Measurements from ENCODE around the gene KRTAP4-16.
A peak's percentile ranks its signal among the peaks of the same experiment; 100 is the strongest.
"Not testable (repeated sequence)": the region's sequence is repeated elsewhere in the genome, so short reads cannot be mapped to it uniquely, and the experiment has no call there.

Gene KRTAP4-16

GRCh38 chr17:41145261-41145660 is 43.3 kb upstream of the KRTAP4-16 start:
- TF ChIP-seq CTCF (conservative IDR thresholded peaks at IDR 0.05; ENCODE audit: low read depth) = no peak
- ChIA-PET POLR2A (ENCODE audit: low non-redundant PET) (no interaction called here), CTCF (no interaction called here)
- no peak for DNase-seq (ENCODE audit: low spot score)
- no peak overlapping the region for H3K27ac ChIP-seq

DNA sequence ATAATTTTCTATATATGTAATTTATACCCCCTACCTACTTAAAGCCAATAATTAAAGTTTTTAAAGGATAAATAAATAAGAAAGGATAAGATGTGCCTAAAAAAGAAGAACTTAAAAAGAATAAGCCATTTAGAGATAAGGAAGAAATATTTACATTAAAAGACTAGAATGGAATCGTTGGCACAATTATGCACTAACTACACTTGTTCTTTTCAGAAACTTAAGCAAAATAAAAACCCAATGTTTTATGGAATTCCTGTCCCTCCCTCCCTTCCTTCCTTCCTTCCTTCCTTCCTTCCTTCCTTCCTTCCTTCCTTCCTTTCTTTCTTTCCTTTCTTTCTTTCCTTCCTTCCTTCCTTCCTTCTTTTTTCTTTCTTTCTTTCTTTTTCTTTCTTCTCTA is 42.8 kb upstream of the KRTAP4-16 start:
- no peak for DNase-seq (ENCODE audit: low spot score)
- TF ChIP-seq CTCF (conservative IDR thresholded peaks at IDR 0.05; ENCODE audit: low read depth) = no peak
- ChIA-PET CTCF (no interaction called here), POLR2A (ENCODE audit: low non-redundant PET) (no interaction called here)
- H3K27ac ChIP-seq = no peak overlapping the region

DNA sequence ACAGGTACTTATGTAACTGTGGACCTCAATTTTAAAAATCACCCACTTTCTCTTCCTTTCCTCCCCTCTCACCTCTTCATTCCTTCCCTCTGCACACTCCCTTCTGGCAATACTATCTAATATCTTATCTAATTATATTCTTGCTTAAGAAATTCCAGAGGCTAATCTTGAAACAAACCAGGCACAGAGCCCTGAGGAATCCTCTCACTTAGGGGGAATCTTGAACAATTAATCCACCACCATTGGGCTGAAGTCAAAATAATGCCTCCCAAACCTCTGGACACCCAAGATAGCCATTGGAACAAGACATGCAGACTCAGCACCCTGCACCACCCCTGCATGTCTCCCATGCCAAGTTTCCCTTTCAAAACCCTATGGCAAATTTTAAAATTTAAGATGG is 39.4 kb upstream of the KRTAP4-16 start:
- H3K27ac ChIP-seq = no peak overlapping the region
- TF ChIP-seq CTCF (conservative IDR thresholded peaks at IDR 0.05; ENCODE audit: low read depth) = no peak
- no peak for DNase-seq (ENCODE audit: low spot score)
- CTCF ChIA-PET = interaction anchor here (0.8 kb wide), 1 partner anchor 159 kb away, joined by 4 read pairs; no protein-coding TSS in a partner anchor
- POLR2A ChIA-PET (ENCODE audit: low non-redundant PET) = no interaction called here

DNA sequence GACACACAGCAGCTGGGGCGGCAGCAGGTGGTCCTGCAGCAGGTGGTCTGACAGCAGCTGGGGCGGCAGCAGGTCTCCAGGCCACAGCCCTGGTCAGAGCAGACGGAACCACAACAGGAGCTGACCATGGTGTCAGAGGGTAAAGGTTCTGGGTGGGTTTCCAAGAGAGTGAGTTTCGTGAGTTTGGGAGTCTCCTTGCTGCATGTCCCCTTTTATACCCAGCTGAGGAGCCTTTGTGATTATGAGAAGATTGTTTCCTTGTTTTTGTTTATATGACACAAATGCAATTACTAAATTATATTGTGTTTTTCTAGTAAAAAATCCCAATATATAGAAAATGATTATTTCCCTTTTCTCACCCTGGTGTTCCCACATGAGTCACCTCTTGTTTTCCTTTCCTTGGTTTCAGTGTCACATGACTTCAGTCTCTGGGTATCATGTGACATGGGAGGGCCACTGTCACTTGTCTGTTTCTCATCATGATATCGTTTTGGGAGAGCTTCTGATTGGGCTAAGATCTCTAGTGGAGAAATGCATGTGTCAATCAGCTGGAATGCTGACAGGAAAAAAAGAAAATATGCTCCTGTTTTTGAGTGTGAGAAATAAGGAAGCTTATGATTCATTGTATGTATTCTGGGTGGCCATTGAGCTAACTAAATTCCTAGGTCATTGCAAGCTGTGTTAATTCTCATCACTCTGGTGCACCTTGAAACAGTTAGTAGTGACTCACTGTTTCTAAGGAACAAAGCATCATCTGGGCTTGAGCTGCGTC is 38.5 kb upstream of the KRTAP4-16 start, which contains the start of gene KRTAP4-6:
Gene KRTAP4-6 (minus strand): TSS at position 185 of the 772 bp plus-strand sequence. CDS start 57 bp downstream, at position 128.
- DNase-seq (ENCODE audit: low spot score) = peak; percentile 74
- H3K27ac ChIP-seq = peak within 1 kb of the TSS; percentile 48; the same call in 1 of the 2 replicates
- ChIA-PET CTCF (interaction anchor here (0.6 to 0.8 kb wide), 2 partner anchors 159 to 264 kb away, joined by 3 to 4 read pairs; no protein-coding TSS in a partner anchor), POLR2A (ENCODE audit: low non-redundant PET) (no interaction called here)
- no peak for TF ChIP-seq CTCF (conservative IDR thresholded peaks at IDR 0.05; ENCODE audit: low read depth)

GRCh38 chr17:41139865-41140264 is 37.9 kb upstream of the KRTAP4-16 start:
- DNase-seq (ENCODE audit: low spot score); POLR2A ChIA-PET (ENCODE audit: low non-redundant PET): not testable (repeated sequence)
- CTCF ChIA-PET = interaction anchor here (0.6 kb wide), 1 partner anchor 264 kb away, joined by 3 read pairs; no protein-coding TSS in a partner anchor
- H3K27ac ChIP-seq = peak overlapping the region; percentile 48; the same call in 1 of the 2 replicates

DNA sequence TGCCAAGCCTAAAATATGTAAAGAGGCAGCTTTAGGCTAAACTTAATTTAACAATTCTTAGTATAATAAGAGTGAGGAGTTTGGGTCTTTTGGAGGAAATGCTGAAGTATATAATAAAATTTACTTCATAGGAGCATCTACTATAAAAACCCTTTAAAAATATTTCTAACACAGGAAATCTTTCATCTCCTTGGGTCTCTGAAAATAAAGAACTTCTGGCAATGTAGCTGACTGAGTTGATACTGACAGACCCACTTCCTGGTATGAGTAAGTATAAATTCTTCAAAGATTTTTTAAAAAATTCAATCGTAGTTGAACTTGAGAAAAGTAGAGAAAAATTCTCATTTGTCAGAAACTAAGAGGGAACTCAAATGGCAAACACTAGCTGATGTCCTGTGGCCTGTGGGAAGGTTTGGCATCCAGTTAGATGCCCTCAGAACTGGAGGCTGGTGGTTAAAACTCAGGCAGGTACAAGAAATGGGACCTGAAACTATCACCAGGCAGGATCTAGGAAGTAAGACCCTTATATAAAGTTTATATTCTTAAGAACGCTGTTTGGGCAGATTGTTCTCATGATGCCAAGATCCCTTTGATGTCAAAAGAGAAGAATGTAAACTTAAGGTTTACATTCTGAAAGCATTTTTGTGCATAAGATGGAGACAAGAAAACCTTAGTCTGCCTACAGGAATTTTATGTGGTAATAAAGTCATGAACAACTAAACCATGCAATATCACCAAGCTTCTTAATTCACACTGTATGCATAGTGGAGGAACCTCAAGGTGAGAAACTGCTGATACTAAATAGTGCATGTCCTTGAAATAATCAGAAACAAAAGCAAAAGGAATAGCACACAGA is 32.1 kb upstream of the KRTAP4-16 start:
- DNase-seq (ENCODE audit: low spot score) = no peak
- H3K27ac ChIP-seq = no peak overlapping the region
- CTCF ChIA-PET = interaction anchor here (0.6 to 0.7 kb wide), 2 partner anchors 284 to 1861 kb away, joined by 3 read pairs; no protein-coding TSS in a partner anchor
- TF ChIP-seq CTCF (conservative IDR thresholded peaks at IDR 0.05; ENCODE audit: low read depth) = no peak
- POLR2A ChIA-PET (ENCODE audit: low non-redundant PET) = no interaction called here
